HG03354 (cell line): ENCODE results near the gene KCNH8.

Experiments used
- ATAC-seq: cut with Tn5 transposase; IDR thresholded peaks from one replicate; pipeline ENCODE4 v1.9.1; 2021; ENCODE audit warnings: mild to moderate bottlenecking; ENCODE audit not compliant: unreplicated experiment, poor library complexity, severe bottlenecking

The KCNH8 gene

DNA sequence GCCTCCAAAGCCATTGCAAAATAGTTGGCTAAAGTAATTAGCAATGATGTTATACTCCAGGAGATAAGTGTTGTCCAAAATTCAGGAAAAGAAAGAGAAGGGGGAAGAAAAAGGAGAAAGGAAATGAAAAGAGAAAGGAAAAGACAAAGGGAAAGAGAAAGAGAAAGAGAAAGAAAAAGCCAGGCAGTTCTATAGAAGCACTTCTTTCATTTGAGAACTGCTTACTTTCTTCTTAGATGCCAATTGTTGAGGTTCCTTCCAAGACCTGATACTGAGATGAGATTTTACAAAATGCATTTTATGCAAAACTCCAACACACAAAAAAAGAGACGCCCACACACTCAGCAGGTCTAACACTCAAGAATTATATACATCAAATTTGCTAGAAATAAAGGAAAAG is 298.4 kb downstream of the KCNH8 start:
- ATAC-seq, result no peak

DNA sequence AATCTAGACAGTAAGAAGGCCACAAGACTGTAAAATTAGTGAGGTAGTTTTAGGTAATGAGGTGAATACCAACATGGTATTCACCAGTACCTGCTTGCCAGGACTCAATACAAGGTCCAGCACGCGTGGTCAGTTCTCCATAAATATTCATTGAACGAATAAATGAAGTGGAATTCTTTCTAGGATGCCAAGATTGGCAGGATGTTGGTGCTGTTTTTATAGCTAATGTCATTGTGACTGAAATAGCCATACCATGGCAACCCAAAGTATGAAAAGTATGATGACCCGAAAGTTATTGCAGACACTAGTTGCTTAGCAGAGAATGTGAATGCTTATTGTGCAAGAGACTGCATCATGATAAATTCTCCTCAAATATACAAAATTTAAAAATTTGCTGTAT is 307.2 kb downstream of the KCNH8 start:
- ATAC-seq, result no peak

DNA sequence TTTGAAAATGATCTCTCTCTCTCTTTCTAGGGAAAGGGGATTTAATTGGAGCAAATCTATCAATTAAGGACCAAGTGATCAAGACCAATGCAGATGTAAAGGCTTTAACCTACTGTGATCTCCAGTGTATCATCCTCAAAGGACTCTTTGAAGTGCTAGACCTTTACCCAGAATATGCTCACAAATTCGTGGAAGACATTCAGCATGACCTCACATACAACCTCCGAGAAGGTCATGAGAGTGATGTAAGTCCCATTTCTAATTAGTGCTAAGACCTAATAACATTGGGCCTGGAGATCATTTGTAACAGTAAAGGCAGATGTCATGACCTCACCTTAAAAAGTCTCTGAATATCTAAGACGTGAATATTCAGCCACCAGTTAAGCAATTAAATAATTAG is 308.4 kb downstream of the KCNH8 start:
- ATAC-seq, result no peak

GRCh38 chr3:19457449-19457848 is 309.1 kb downstream of the KCNH8 start:
- no peak for ATAC-seq

GRCh38 chr3:19467761-19468160 is 319.5 kb downstream of the KCNH8 start:
- no peak for ATAC-seq

- no peak for ATAC-seq
Observed at GRCh38 chr3:19471138-19471537, 322.8 kb downstream of the KCNH8 start.

DNA sequence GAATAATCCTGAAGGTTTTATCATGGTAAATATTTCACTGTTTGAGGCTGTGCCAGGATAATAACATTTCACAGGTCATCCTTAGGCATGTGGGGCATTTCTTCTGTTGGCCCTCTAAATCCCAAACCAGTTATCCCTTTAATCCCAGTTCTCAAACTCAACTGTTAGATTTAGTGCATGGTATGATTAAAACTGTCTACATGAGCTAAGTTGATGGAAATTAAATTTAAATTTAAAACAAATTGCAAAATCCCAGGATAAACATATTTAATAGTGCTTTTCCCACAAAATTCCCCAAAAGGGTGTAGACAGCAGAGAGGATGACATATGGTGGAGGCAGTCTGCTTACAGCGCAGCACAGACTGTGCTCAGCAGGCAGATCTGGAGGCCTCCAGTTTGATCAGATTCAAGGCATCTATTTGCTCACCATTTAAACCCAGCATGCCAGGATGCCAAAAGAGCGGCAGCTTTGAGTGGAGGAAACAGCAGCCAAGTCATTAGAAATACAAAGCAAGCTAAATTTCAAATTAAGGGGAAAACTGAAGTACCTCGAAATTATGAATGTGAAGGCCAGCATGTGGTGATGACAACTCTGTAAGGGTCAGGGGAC is 325.8 kb downstream of the KCNH8 start:
- no peak for ATAC-seq

DNA sequence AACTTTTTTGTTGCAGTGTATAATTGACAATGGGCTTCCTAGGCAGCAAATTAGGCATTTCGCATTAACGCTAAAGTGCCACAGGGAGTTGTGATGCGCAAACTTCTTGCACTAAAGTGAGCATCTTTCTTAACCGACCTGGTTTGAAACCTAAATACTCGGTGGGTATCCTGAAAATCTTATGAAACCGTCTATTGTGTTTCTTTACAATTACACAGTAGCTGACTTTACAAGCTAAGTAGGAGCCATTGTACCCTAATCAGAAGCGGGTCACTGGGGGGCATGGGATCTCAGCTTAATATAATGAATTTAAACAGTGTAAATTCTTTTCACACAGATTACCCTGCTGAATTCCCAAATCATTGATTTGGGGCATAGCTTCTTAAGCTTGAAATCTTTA is 328.0 kb downstream of the KCNH8 start:
- ATAC-seq, result no peak

DNA sequence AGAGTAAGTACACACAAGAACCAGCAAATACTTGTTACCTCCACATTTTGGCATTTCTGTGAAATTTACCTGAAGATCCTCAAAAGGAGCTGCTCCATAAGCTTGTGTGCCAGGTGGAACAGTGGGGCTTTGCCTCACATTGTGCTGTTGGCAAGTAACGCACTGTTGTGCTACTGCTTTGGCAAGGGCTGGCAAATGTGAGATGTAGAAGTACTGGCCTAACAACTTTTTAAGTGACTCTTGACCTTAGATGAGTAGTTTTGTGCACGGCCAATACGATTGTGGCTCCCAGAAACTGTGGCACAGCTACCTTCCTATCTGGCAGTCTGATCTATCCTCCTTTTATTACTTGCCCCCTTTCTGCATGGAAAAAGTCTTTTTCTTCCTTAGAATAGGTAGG is 337.0 kb downstream of the KCNH8 start:
- ATAC-seq, result no peak

DNA sequence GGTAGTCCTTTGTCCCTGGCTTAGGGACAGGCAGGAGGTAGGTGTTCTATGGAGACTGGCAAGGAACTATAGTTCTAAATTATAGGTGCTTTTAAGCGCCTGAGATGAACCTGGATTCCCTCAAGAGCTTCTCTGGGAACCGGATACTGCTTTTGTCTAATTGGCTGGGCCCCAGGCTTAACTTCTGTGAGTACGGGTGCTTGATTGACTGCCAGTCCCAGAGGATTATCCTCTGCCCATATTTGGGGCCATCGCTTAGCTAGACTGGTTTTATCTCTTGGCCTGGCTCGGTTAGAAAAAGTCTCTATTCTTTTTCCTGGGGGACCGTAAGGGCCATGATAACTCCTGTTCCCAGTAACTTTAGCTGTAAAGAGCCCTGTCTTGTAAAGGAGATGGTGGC is 339.1 kb downstream of the KCNH8 start:
- ATAC-seq, result no peak

GRCh38 chr3:19488939-19489338 is 340.6 kb downstream of the KCNH8 start:
- ATAC-seq, result no peak

- no peak for ATAC-seq
Observed at GRCh38 chr3:19489936-19490335, 341.6 kb downstream of the KCNH8 start.

DNA sequence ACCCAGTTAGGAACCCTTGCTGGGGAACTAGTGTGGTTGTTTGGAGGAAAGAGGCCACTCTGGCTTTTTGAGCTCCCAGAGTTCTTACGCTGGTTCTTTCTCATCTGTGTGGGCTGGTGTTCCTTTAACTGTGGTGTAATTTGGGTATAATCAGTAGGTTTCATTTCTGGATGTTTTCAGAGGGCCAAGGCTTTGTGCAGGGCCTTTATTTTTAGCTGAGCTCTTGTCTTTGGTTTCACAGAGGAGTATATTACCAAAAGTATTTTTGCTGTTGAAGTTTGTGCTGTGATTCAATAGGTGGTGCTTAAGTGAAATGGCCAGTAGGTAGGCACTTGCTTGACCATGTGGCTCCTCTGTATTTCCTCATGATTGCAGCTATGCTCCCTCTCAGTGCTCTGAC is 357.9 kb downstream of the KCNH8 start:
- ATAC-seq, result no peak

- no peak for ATAC-seq
Observed at GRCh38 chr3:19522305-19522704, 374.0 kb downstream of the KCNH8 start.

DNA sequence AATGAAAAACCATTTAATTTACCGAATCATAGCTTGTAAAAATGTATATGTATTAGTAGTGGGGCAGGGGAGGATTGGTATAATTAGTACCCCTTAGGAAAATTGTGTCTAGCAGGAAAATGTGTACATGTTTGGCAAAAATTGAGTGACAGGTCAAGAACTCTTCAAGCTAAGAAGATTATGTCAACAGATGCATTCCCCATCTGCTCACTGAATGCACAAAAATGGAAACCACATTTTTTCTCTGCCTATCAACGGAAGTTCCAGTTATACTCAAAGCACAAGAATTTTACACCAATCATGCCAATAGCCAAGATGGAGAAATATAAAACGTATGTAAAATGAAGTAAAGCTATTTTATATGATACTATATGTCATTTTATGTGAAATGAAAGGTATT is 377.8 kb downstream of the KCNH8 start:
- no peak for ATAC-seq

DNA sequence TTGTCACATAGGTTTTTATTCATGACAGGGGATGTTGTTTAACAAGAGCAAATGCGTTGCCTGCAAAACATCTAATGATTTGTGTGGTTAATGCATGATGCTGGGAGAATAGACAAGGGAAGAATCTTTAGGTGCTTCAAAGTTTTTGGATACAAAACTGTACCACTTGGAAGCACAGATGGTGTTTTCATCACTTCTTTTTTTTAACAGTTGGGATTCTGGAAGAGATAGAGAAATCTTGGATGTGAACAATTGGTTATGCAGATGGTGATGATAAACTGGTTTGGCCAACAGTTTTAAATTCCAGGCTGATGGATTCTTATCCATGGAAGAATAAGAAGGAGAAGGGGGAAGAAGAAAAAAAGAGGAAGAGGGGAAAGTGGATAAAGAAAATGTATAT is 379.4 kb downstream of the KCNH8 start:
- ATAC-seq, result no peak

DNA sequence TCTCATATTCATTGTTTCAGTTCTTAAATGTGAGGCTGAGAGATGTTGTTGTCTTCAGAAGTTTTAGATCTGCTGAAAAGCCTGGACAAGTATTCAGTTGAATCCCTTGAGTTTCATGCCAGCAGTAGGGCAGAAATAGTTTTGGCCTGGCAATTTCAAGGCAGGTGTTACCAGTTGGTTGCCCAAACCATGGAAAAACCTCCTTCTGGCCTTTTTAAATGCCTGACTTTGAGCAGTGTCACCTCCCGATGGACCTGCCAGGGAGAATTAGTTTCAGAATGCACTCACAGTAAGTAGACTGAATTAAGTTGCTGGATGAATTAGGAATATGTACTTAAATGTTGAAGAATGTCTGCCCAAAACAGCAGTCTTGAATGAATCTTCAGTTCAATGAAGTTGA is 383.1 kb downstream of the KCNH8 start:
- ATAC-seq, result no peak

DNA sequence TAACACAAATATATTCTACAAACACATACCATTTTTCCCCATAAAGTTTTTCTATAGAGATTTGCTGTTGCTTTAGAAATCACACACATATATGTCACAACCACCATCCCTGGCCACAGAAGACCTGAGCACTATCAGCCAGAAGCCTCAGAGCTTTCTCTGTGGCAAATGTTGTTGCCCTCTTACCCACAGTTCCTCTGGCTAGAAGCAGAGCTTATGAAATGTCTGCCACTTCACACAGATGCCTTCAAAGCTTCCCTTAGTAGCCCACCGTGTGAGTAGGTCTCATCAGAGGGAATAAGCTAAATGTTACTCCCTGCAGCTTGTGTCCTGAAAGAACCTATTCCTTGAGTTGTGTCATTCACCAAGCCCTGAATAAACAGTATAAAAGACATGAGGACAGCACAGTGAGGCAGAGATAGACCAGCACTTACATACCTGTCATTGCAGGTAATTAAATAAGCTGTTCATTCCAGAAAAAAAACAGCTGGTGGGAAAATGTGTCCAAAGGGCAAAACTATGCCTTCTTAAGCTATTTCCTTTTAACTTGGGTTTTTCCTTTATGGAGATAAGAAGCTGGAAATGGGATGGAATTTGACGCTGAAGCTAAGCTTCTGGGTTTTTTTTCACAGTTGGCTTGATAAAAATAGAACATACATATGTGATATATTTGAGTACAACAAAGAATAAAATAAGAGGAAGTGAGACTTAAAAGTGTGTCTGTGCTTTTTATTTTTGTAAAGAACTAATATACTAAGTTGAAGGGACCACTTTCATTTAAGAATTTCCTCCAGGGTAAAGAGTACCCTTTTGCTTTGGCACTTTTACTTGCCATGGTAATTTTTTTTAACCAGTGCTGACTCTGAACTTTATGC is 391.4 kb downstream of the KCNH8 start:
- ATAC-seq, result peak; percentile 71

GRCh38 chr3:19540464-19540863 is 392.2 kb downstream of the KCNH8 start:
- ATAC-seq, result peak; percentile 52

GRCh38 chr3:19541284-19541683 is 393.0 kb downstream of the KCNH8 start:
- ATAC-seq, result no peak

GRCh38 chr3:19543212-19543841 is 395.0 kb downstream of the KCNH8 start:
- peak; percentile 55 for ATAC-seq
